ENCODE results near the gene LAMA4. TPM values are rescaled to one million over a fixed set of nuclear protein-coding genes. Genes with fewer than 3 reads are reported as not detected.

Gene LAMA4
- total and polyA plus RNA-seq, 2 of the 13 experiments (the other 11 are each of a cell fraction or from before 2014, with no cell fraction given), result not detected

DNA sequence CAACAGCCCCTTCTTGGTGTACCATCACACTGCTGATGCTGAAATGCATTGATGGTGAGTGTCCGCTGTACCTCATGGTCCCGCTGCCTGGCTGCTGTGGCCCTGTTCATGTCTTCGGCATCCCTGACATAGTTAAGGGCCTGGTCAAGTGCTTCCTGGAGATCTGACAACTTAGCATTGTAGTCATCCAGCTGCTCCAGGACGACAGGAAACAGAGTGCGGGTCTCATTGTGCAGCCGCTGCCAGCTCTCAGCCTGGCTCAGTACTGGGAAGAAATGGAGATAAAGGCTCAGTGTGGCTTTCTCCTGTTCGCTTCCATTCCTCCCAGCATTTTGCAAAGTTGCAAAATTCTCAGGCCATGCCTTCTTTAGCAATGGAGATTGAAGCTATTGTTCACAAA lies 81.8 kb downstream of the LAMA4 start:
- BruUV-seq (replicated peaks), result no TSS peak
- DNase-seq (ENCODE audit: low spot score) (no peak), FAIRE-seq (no peak), ATAC-seq (no peak)
- CTCF ChIA-PET (ENCODE audit: low intra/inter-chr PET ratio, low total read pairs), result no interaction called here
- Histone ChIP-seq H3K79me2 (ENCODE audit: insufficient read depth, low read length) (no peaks in the 10 kb centered on the region), H3K27ac (ENCODE audit: extremely low read length, insufficient read depth, low read length) (no peak overlapping the region), H3K4me3 (replicated peaks in 1 of 3; ENCODE audit: insufficient read depth in 1 of 3, low read depth in 2 of 3, low read length in 3 of 3) (no peak overlapping the region), H3K36me3 (replicated peaks in 1 of 2; ENCODE audit: control insufficient read depth in 1 of 2, insufficient read depth in 2 of 2, low read length in 2 of 2) (no peaks in the 10 kb centered on the region), H3K27me3 (ENCODE audit: control insufficient read depth in 1 of 2, insufficient read depth in 2 of 2, low read length in 2 of 2) (peaks cover 0 to 22% of the 10 kb centered on the region in 2 experiments; a peak in 2 of 5 replicates), H3K4me1 (ENCODE audit: insufficient read depth, low read length) (no peaks in the 10 kb centered on the region), H2AFZ (ENCODE audit: low read length) (no peak overlapping the region), H4K20me1 (ENCODE audit: insufficient read depth, low read length) (no peaks in the 10 kb centered on the region), H3K9me3 (ENCODE audit: low read length) (no peaks in the 10 kb centered on the region), H3K4me2 (ENCODE audit: low read depth, low read length) (no peak overlapping the region), H3K9ac (ENCODE audit: insufficient read depth, low read depth, low read length) (no peak overlapping the region)
- TF ChIP-seq THAP7 (CRISPR knock-in tag; IDR thresholded peaks at IDR 0.05) (no peak), HCFC1 (IDR thresholded peaks at IDR 0.05; ENCODE audit: low read depth, low read length) (no peak), ZNF605 (CRISPR knock-in tag; IDR thresholded peaks at IDR 0.05) (no peak), MAF1 (CRISPR knock-in tag; IDR thresholded peaks at IDR 0.05; ENCODE audit: borderline replicate concordance) (no peak), MAFK (conservative IDR thresholded peaks at IDR 0.05 in 1 of 2, IDR thresholded peaks at IDR 0.05 in 1 of 2; ENCODE audit: low read length in 2 of 2) (peak in 1 of 2 experiments; percentile 27; a peak in 1 of 4 replicates), CC2D1A (CRISPR knock-in tag; IDR thresholded peaks at IDR 0.05) (no peak), E2F2 (CRISPR knock-in tag; IDR thresholded peaks at IDR 0.05; ENCODE audit: borderline replicate concordance) (no peak)
- TF ChIP-seq, protein P1, sequence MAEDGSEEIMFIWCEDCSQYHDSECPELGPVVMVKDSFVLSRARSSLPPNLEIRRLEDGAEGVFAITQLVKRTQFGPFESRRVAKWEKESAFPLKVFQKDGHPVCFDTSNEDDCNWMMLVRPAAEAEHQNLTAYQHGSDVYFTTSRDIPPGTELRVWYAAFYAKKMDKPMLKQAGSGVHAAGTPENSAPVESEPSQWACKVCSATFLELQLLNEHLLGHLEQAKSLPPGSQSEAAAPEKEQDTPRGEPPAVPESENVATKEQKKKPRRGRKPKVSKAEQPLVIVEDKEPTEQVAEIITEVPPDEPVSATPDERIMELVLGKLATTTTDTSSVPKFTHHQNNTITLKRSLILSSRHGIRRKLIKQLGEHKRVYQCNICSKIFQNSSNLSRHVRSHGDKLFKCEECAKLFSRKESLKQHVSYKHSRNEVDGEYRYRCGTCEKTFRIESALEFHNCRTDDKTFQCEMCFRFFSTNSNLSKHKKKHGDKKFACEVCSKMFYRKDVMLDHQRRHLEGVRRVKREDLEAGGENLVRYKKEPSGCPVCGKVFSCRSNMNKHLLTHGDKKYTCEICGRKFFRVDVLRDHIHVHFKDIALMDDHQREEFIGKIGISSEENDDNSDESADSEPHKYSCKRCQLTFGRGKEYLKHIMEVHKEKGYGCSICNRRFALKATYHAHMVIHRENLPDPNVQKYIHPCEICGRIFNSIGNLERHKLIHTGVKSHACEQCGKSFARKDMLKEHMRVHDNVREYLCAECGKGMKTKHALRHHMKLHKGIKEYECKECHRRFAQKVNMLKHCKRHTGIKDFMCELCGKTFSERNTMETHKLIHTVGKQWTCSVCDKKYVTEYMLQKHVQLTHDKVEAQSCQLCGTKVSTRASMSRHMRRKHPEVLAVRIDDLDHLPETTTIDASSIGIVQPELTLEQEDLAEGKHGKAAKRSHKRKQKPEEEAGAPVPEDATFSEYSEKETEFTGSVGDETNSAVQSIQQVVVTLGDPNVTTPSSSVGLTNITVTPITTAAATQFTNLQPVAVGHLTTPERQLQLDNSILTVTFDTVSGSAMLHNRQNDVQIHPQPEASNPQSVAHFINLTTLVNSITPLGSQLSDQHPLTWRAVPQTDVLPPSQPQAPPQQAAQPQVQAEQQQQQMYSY (CRISPR knock-in tag; IDR thresholded peaks at IDR 0.05), result no peak
- TF ChIP-seq, protein P2, sequence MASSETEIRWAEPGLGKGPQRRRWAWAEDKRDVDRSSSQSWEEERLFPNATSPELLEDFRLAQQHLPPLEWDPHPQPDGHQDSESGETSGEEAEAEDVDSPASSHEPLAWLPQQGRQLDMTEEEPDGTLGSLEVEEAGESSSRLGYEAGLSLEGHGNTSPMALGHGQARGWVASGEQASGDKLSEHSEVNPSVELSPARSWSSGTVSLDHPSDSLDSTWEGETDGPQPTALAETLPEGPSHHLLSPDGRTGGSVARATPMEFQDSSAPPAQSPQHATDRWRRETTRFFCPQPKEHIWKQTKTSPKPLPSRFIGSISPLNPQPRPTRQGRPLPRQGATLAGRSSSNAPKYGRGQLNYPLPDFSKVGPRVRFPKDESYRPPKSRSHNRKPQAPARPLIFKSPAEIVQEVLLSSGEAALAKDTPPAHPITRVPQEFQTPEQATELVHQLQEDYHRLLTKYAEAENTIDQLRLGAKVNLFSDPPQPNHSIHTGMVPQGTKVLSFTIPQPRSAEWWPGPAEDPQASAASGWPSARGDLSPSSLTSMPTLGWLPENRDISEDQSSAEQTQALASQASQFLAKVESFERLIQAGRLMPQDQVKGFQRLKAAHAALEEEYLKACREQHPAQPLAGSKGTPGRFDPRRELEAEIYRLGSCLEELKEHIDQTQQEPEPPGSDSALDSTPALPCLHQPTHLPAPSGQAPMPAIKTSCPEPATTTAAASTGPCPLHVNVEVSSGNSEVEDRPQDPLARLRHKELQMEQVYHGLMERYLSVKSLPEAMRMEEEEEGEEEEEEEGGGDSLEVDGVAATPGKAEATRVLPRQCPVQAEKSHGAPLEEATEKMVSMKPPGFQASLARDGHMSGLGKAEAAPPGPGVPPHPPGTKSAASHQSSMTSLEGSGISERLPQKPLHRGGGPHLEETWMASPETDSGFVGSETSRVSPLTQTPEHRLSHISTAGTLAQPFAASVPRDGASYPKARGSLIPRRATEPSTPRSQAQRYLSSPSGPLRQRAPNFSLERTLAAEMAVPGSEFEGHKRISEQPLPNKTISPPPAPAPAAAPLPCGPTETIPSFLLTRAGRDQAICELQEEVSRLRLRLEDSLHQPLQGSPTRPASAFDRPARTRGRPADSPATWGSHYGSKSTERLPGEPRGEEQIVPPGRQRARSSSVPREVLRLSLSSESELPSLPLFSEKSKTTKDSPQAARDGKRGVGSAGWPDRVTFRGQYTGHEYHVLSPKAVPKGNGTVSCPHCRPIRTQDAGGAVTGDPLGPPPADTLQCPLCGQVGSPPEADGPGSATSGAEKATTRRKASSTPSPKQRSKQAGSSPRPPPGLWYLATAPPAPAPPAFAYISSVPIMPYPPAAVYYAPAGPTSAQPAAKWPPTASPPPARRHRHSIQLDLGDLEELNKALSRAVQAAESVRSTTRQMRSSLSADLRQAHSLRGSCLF (CRISPR knock-in tag; IDR thresholded peaks at IDR 0.05; ENCODE audit: borderline replicate concordance), result no peak
- POLR2A ChIA-PET, result no interaction called here
- intact Hi-C loops (cut with micrococcal nuclease; ENCODE audit: unreplicated experiment) (no loop called here), in situ Hi-C loops (cut with HindIII; ENCODE audit: extremely low pct_ligation_motif_present, low pct_unique_long_range_greater_than_20kb) (loop anchor here (25.0 kb wide), 1 partner anchor 460 kb away; no protein-coding TSS in a partner anchor)
- WGBS (ENCODE audit: low lambda C conversion rate), result 27% methylated on average over 7 of the region's 7 CpGs
